ENCODE results near the gene CELF2.

The CELF2 gene

DNA sequence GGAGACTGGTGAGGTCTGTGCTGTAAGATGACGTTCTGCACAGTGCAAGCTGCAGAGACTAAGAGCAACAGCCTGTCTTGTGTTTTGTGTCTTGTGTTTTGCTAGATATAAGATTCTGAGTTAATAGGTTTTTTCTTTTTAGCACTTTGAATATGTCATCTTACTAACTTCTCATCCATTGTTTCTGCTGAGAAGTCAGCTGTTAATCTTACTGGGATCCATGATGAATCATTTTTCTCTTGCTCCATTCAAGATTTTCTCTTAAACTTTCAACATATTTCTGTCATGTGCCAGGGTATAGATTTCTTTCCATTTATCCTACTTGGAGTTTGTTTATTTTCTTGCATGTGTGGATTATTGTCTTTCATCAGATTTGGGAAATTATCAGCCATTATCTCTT, 290.3 kb downstream of the CELF2 start:
- no peak for DNase-seq

- DNase-seq, result no peak
These were observed 293.4 kb downstream of the CELF2 start for GRCh38 chr10:11311027-11311426.

GRCh38 chr10:11313463-11313862, 295.8 kb downstream of the CELF2 start:
- DNase-seq, result no peak

DNA sequence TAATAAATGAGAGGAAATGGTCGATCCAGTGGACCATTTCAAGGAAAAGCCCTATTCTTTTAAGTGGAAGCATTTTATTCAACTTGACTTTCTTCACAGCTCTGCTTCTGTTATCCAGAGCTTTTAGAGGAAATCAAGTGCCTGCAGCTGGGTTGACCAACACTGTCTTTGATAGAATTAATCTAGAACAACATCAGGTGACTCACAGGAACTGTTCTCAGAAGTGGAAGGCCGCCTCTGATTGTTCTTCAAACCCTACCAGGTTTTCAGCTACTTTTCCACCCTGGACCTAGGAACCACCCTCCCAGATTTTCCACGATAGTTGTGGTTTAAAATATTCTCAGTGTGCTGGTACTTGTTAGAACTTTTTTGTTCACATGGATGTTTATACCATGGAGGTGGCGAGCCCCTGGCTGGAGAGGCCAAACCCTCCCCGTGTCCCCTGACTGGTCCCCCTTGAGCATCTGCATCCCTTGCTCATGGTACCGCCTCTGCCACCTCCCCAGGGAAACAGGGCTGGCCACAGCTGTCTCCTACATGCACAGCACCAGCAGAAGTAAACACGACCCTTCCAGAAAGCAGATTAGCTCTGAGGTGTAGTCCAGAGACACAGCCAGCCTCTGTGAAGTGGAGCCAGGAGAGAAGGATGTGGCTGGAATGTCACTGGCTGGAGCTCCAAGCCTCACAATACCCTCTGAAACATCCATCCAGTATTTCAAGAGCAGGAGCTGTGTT, 300.4 kb downstream of the CELF2 start:
- DNase-seq, result no peak

GRCh38 chr10:11318826-11319598, 301.3 kb downstream of the CELF2 start:
- no peak for DNase-seq

DNA sequence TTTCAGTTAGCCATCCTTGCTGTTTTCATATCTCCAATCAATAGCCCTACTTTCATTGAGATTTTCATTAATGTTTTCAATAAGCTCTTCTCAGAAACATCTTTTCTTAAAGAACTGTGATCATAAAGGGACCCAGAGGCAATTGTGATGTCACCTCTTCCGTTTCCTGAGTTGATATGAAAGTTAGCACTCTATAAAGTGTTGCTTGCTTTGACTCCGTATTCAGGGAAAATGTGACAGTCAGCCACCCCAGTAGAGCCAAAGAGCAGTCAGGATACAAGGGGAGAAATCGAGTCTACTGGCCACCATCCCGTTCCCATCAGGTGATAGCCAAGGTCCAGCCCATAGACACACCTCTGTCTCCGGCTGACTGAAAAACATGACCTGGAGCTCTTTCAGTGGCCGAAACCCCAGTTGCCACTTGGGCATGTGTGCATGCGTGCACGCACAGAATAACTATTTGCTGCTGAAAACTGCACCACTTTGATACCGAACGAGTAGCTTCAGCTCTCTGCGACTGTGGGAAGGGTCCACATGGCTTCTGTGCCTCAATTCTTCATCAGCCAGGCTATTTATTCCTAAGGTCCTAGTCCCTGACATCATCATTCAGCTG, 302.4 kb downstream of the CELF2 start:
- DNase-seq, result no peak

DNA sequence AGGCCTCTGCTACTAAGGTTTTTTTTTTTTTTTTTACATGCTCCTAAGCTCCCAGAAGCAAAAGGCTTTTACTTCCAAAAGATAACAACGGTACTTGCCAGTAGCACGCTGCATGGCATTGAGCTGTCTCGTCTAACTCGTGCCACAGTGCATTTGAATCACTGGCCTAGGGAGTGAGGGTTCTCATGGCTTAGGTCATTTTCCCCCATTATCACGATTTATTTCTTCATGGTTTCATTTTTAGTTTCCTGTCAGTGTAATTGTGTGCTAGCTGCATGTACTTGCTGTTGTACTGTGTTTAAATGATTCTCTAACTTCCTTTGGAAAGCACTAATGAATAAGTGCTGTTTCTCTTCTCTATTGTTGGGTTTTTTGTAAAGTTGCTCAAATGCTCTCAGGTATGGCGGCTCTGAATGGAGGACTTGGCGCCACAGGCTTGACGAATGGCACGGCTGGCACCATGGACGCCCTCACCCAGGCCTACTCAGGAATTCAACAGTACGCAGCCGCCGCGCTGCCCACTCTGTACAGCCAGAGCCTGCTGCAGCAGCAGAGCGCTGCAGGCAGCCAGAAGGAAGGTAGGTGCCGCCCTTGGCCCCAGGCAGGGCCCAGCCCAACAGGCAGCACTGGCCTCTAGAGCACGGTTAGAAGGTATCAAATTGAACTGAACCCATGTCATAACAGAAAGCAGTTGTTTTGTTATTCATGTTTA, 303.3 kb downstream of the CELF2 start:
- DNase-seq, result no peak

DNA sequence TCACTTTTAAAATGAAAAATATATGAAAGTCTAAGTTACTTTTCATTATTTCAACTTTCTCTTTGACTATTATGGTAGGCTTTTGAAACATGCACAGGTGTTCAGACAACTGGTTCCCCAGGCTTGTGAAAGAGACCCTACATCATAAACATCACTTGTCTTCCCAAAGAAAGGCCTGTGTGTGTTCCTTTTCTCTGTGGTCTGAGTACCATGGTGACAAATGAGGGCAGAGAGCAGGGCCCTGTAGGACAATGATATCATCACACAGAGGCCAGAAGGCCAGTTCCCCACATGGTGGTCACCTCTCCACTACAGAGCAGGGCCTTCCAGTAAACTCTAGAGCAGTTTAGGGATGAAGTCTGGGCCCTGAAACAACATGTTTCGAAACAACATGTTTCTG, 305.0 kb downstream of the CELF2 start:
- DNase-seq, result no peak

DNA sequence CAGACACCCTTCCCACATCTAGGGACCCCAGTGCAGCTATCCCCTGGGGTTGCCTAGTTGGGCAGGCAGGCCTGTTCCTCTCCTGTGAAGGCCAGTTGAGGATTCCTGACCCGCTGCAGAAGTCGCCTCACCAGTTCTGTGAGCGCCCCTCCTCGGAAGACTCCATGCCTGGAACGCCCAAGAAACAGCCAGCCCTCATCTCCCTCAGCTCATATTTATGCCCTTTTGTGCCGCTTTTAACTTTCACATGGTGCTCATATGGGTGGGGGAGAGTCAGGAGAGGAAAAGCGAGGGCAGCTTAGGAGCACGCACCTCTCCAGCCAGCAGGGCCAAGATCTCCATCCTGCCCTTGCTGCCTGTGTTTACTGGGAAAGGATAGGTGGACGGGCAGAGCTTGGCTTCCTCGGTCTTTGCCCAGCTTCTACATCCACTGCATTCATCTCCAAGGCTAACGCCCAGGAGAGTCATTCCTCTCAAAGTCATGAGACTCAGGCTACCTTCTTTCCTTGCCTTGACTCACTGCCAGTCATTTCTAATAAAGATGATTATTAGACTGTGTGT, 307.2 kb downstream of the CELF2 start:
- DNase-seq, result no peak

- DNase-seq, result no peak
These were observed 308.1 kb downstream of the CELF2 start for GRCh38 chr10:11325817-11326216.

GRCh38 chr10:11326241-11326640, 308.6 kb downstream of the CELF2 start:
- DNase-seq, result no peak

DNA sequence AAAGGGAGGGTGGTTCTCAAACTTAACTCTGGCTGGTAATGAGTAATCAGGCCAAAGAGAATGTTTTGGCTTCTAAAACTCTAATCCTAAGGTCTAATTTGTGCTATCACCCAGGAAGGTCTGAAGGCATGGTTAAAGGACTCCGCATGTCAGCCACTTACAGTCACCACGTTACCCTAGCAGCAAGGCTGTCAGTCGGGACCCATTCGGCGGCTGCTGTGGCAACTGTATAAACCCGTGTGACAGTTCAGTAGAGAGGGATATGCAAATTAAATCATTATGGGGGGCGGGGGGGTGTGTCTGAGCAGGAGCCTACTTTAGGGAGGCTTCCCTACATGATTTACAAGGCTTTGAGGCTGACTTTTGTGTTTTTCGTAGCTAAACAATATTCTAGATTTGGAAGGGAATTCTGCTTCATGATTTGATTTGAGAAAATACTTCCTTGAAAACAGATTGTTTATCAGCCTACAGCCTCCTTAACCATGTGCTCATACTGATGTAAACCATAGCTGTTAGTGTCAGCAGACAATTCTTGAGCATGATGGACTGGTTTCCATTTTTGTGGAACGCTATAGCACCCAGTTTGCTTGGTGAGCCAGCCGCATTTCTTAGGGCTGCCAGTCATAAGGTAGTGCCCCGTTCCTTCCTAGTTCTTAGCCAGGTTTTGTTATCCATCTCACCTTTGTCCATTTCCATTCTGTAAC, 309.4 kb downstream of the CELF2 start:
- no peak for DNase-seq

- DNase-seq, result no peak
These were observed 310.8 kb downstream of the CELF2 start for GRCh38 chr10:11328264-11329061.

- DNase-seq, result no peak
These were observed 311.5 kb downstream of the CELF2 start for GRCh38 chr10:11329062-11329673.

- DNase-seq, result no peak
These were observed 312.8 kb downstream of the CELF2 start for GRCh38 chr10:11330383-11331045.

- no peak for DNase-seq
These were observed 313.4 kb downstream of the CELF2 start for GRCh38 chr10:11331046-11331577.

DNA sequence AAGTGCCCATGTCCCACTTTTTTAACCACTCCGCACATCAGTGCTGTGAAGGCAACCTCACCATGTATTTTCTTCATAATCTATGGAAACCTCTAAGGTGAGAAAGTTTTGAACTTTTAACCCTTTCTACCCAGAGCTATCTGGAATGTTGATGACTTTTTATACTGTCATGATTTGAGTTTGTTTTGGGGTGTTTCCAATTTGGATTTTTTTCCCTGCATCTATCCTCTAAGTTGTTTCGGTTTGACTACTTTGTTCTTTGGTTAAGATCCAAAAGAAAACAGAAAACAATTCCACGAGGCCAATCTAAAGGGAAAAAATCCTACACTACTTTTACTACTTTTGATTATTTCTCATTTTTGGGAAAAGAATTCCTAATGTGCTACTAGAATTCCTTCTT, 314.1 kb downstream of the CELF2 start:
- DNase-seq, result no peak

DNA sequence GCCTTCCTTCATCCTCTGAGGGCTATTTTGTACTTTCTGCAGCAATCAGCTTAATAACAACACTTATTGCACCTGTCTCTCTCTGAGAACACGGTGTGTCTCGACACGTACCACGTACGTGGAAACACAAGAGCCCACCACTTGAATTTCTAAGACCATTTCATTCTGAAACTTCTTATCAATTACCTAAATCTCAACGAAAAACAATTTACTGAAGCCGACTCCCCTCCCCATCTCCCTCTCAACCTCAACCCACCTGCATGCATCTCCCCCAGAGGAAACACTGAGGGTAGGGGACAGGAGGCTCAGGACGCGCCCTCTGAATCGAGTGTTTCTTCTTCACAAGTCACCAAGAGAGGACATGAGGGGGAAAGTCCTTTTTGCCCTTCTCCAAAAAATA, 315.2 kb downstream of the CELF2 start:
- no peak for DNase-seq

DNA sequence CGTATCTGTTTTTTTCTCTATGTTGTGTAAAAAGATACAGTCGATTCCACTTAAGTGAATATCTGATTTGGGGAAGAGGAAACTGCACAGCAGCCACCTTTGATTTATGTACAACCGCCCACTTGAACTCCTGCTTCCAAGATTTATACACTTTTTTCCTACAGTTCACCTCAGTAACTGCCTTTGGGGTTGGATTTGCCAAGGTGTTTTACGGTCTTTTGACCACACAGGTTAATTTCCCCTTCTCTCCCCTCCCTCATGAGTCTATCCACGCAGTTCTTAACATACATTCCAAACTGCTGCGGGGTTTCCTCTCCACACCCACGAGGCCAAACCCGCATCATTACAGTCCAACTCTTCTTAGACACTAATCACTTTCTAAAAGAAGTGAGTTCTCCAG, 316.8 kb downstream of the CELF2 start:
- no peak for DNase-seq

DNA sequence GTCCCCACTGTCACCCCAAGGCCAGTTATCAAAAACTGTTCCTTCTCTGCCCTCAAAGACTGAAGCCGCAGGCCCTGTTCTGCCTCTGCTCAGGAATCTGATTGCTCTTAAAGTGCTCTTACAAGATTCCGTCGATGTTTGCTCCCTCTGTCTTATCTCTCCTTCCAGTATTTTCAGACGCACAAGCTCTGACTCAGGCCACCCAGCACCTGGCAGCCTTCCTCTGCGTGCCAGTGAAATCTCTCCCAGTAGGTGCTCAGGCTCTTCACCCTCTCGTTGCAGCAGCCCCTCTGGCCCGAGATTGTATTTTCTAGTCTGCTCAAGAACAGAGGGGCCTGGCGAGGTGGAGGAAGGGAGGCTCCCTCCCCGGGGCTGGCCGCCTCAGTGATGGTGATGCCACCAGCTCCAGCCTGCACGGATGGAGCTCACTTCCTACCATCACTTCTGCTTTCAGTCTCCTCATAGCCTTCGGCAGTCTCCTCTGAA, 317.5 kb downstream of the CELF2 start:
- no peak for DNase-seq

All from NCI-H1105 treated with DMSO at 0.1 percent for 48 hours (cell line).